DMS 273 (cell line): ENCODE data around the gene HOXB6.

ENCODE experiments used
- DNase-seq: peaks from one replicate; lab custom pipeline; 2025; ENCODE audit not compliant: unreplicated experiment; lab: John Stamatoyannopoulos, UW

HOXB6 gene

GRCh38 chr17:48624118-48624517, 19.3 kb upstream of the HOXB6 start:
- DNase-seq, result no peak

- no peak for DNase-seq
Observed at GRCh38 chr17:48623583-48623982, 18.8 kb upstream of the HOXB6 start.

- no peak for DNase-seq
Observed at GRCh38 chr17:48622857-48623256, 18.1 kb upstream of the HOXB6 start.

- DNase-seq, result no peak
Observed at GRCh38 chr17:48621410-48622392, 16.9 kb upstream of the HOXB6 start.

- no peak for DNase-seq
Observed at GRCh38 chr17:48620461-48621139, 15.8 kb upstream of the HOXB6 start.

- peak; percentile 29 for DNase-seq
Observed at GRCh38 chr17:48619826-48620449, 15.2 kb upstream of the HOXB6 start.

GRCh38 chr17:48618256-48618896, 13.6 kb upstream of the HOXB6 start:
- DNase-seq, result peak; percentile 92

- no peak for DNase-seq
Observed at GRCh38 chr17:48617471-48618255, 12.9 kb upstream of the HOXB6 start.

- no peak for DNase-seq
Observed at GRCh38 chr17:48616717-48617470, 12.1 kb upstream of the HOXB6 start.

GRCh38 chr17:48615963-48616716, 11.4 kb upstream of the HOXB6 start:
- no peak for DNase-seq

GRCh38 chr17:48615047-48615962, 10.5 kb upstream of the HOXB6 start, which contains the start of gene HOXB8:
Gene HOXB8, minus strand, starts transcription at chr17:48615292. Its CDS starts 588 bp downstream, at chr17:48614704.
- DNase-seq, result no peak

- no peak for DNase-seq
Observed at GRCh38 chr17:48613862-48614694, 9.3 kb upstream of the HOXB6 start.

- peak; percentile 48 for DNase-seq
Observed at GRCh38 chr17:48612854-48613691, 8.3 kb upstream of the HOXB6 start.

- DNase-seq, result no peak
Observed at GRCh38 chr17:48612456-48612853, 7.7 kb upstream of the HOXB6 start.

- DNase-seq, result no peak
Observed at GRCh38 chr17:48611681-48612455, 7.1 kb upstream of the HOXB6 start.
